K562 (cell line): ENCODE measurements around the gene ACKR3. TPM values are rescaled to one million over a fixed set of nuclear protein-coding genes. Genes with fewer than 3 reads are reported as not detected.

Experiments
- ATAC-seq: fragments of 200-7000 bp; cut with Tn5 transposase; 3 replicates; pipeline ENCODE4 v1.9.1; 2020; ENCODE audit warnings: moderate library complexity
- BruUV-seq: library from RNA; stranded (reverse); fragments of 400-500 nt; replicated peaks from 2 replicates; lab custom pipeline; 2021; lab: Mats Ljungman, UMichigan
- CTCF ChIA-PET: fragments of 300-600 bp; formaldehyde crosslinking; extraction: SDS; loops from one replicate; lab custom pipeline; 2021; ENCODE audit warnings: low intra/inter-chr PET ratio; lab: Yijun Ruan, JAX
- POLR2A ChIA-PET: fragments of 300-600, 350-650 bp; sonication (Branson Sonifier 250); formaldehyde crosslinking; extraction: SDS; loops from one replicate; lab custom pipeline; 2021; ENCODE audit warnings: antibody characterized with exemption, inconsistent platforms; lab: Yijun Ruan, JAX
- DNase-seq, 4 experiments: peaks; one replicate each; pipeline versions ENCODE4 v3.0.0 to v3.0.0-alpha.2; 2011 to 2018; ENCODE audit warnings: low spot score in 3 of 4, mixed read lengths in 3 of 4; ENCODE audit errors: extremely low read depth in 1 of 4
- FAIRE-seq: peaks from 2 replicates; lab custom pipeline; 2011; peaks lifted over from hg19 to GRCh38; lab: Jason Lieb, UNC
- H2AFZ ChIP-seq: 2 replicates; pipeline ENCODE4 v1.6.0; 2011; ENCODE audit warnings: low read depth, low read length, control low read depth, inconsistent platforms
- H3K27ac ChIP-seq: fragments of 200-600 bp; 3 replicates; pipeline ENCODE4 v1.8.0; 2011; ENCODE audit warnings: low read depth, mild to moderate bottlenecking, control low read depth, inconsistent platforms, low read length, moderate library complexity, mixed read lengths; ENCODE audit errors: extremely low read depth
- H3K27me3 ChIP-seq, 2 experiments: fragments of 300-600 bp in 1 of 2; 2 replicates in 1 of 2; 3 replicates in 1 of 2; pipeline versions ENCODE4 v1.6.0 to v1.8.0; 2011; ENCODE audit warnings: inconsistent platforms in 2 of 2, low read length in 2 of 2, mild to moderate bottlenecking in 1 of 2, mixed read lengths in 1 of 2, moderate library complexity in 1 of 2; ENCODE audit not compliant: control insufficient read depth in 2 of 2, insufficient read depth in 2 of 2
- H3K36me3 ChIP-seq: fragments of 300-600 bp; 3 replicates; pipeline ENCODE4 v1.8.0; 2011; ENCODE audit warnings: mild to moderate bottlenecking, low read length, inconsistent platforms; ENCODE audit not compliant: control insufficient read depth, insufficient read depth
- H3K4me1 ChIP-seq, 2 experiments: fragments of 200-600 bp in 1 of 2; replicated peaks in 1 of 2; 2 replicates in 1 of 2; 3 replicates in 1 of 2; pipeline versions ENCODE4 v1.5.1 to v1.8.0; 2011; ENCODE audit warnings: inconsistent platforms in 2 of 2, low read length in 2 of 2, mild to moderate bottlenecking in 1 of 2, mixed read lengths in 1 of 2, moderate library complexity in 1 of 2; ENCODE audit not compliant: control insufficient read depth in 2 of 2, insufficient read depth in 2 of 2
- H3K4me2 ChIP-seq: 2 replicates; pipeline ENCODE4 v1.6.1; 2011; ENCODE audit warnings: low read length, control low read depth, inconsistent platforms, mixed read lengths; ENCODE audit not compliant: insufficient read depth
- H3K4me3 ChIP-seq: fragments of 200-600 bp; sonication (generic), shearing (Covaris generic); 2 replicates; pipeline ENCODE4 v1.5.1; 2016; ENCODE audit warnings: control low read depth, inconsistent platforms
- H3K79me2 ChIP-seq: fragments of 200-600 bp; 3 replicates; pipeline ENCODE4 v1.8.0; 2011; ENCODE audit warnings: low read length, inconsistent platforms; ENCODE audit not compliant: control insufficient read depth, insufficient read depth
- H3K9ac ChIP-seq, 2 experiments: 2 replicates each; pipeline versions ENCODE4 v1.6.0 to v1.6.1; 2011; ENCODE audit warnings: low read depth in 2 of 2, low read length in 2 of 2, control low read depth in 1 of 2, inconsistent platforms in 1 of 2, mild to moderate bottlenecking in 1 of 2, mixed read lengths in 1 of 2; ENCODE audit not compliant: insufficient read depth in 1 of 2
- H3K9me1 ChIP-seq: one replicate; pipeline ENCODE4 v1.6.0; 2011; ENCODE audit warnings: inconsistent platforms, mild to moderate bottlenecking, low read length, moderate library complexity; ENCODE audit not compliant: control insufficient read depth, insufficient read depth
- H3K9me3 ChIP-seq: replicated peaks from 2 replicates; pipeline ENCODE4 v1.5.1; 2011; ENCODE audit warnings: low read depth, low read length, inconsistent platforms; ENCODE audit not compliant: control insufficient read depth, insufficient read depth
- H4K20me1 ChIP-seq: replicated peaks from 2 replicates; pipeline ENCODE4 v1.6.1; 2011; ENCODE audit warnings: low read length, inconsistent platforms, mixed read lengths; ENCODE audit not compliant: control insufficient read depth, insufficient read depth
- ARNT ChIP-seq, 2 experiments: fragments of 450-650 bp; IDR thresholded peaks; 2 replicates each; pipeline ENCODE4 v1.6.1; 2016; ENCODE audit warnings: mild to moderate bottlenecking in 1 of 2
- BACH1 ChIP-seq: fragments of 200-800 bp; sonication (Bioruptor generic); IDR thresholded peaks from 2 replicates; pipeline ENCODE4 v1.6.1; 2016; ENCODE audit warnings: missing genetic modification characterization, missing compliant biosample characterization
- CAMTA2 ChIP-seq: fragments of 250-450 bp; sonication (Bioruptor Pico); conservative IDR thresholded peaks from 2 replicates; pipeline ENCODE4 v1.5.1; 2022
- HDGF ChIP-seq: fragments of 450-650 bp; IDR thresholded peaks from 2 replicates; pipeline ENCODE4 v1.6.1; 2016
- HLTF ChIP-seq: fragments of 450-650 bp; IDR thresholded peaks from 2 replicates; pipeline ENCODE4 v1.6.1; 2016
- HNRNPK ChIP-seq: fragments of 200-400 bp; formaldehyde crosslinking; IDR thresholded peaks from one replicate; pipeline ENCODE4 v1.6.1; 2018; ENCODE audit warnings: mild to moderate bottlenecking, low read depth, low read length; ENCODE audit not compliant: poor library complexity, severe bottlenecking
- PHTF2 ChIP-seq: fragments of 250-450 bp; sonication (Bioruptor Pico); IDR thresholded peaks from 2 replicates; pipeline ENCODE4 v1.5.0; 2021; ENCODE audit warnings: mild to moderate bottlenecking
- SP1 ChIP-seq: sonication (generic); formaldehyde crosslinking; IDR thresholded peaks from 2 replicates; pipeline ENCODE4 v1.8.1; 2022; ENCODE audit warnings: mild to moderate bottlenecking, missing genetic modification reagents
- TFAP4 ChIP-seq: sonication (generic); formaldehyde crosslinking; IDR thresholded peaks from 2 replicates; pipeline ENCODE4 v1.8.0; 2022; ENCODE audit warnings: missing genetic modification reagents, mild to moderate bottlenecking, moderate library complexity, borderline replicate concordance
- ZC3H8 ChIP-seq: fragments of 450-650 bp; IDR thresholded peaks from 2 replicates; pipeline ENCODE4 v1.6.1; 2017
- ZNF384 ChIP-seq: IDR thresholded peaks from 2 replicates; pipeline ENCODE4 v1.6.1; 2012; ENCODE audit warnings: low read depth, low read length, improper control_type of control experiment
- ZNF583 ChIP-seq: fragments of 250-450 bp; sonication (Bioruptor Pico); IDR thresholded peaks from 2 replicates; pipeline ENCODE4 v1.4.0; 2020
- ZNF589 ChIP-seq: fragments of 200-800 bp; sonication (Bioruptor generic); IDR thresholded peaks from 2 replicates; pipeline ENCODE4 v1.6.1; 2016; ENCODE audit warnings: low read depth, missing genetic modification characterization, missing compliant biosample characterization
- ZNF77 ChIP-seq: fragments of 250-450 bp; sonication (Bioruptor Pico); IDR thresholded peaks from 2 replicates; pipeline ENCODE4 v1.5.0; 2020
- WGBS: fragments of 100-300 bp; shearing (Covaris generic); methylation state at CpG from one replicate; pipeline ENCODE4 v1.1.6; 2016; ENCODE audit warnings: low coverage, mixed read lengths; ENCODE audit not compliant: insufficient coverage; ENCODE audit errors: missing lambda C conversion rate; 5-methylcytosine and 5-hydroxymethylcytosine counted together
- in situ Hi-C: fragments of 300-500 bp; cut with MboI; formaldehyde crosslinking; loops from 4 replicates; pipeline ENCODE4 v1.15.0; 2018; ENCODE audit warnings: inconsistent platforms, mixed read lengths
- intact Hi-C: fragments of 100-400 bp; cut with micrococcal nuclease; formaldehyde crosslinking; loops from 2 replicates; pipeline ENCODE4 v1.14.2; 2022
- polyA plus RNA-seq, 8 experiments: library from polyadenylated mRNA; depleted of rRNA in 4 of 8; stranded (reverse) in 5 of 8; unstranded in 3 of 8; fragments of >200 nt; fragmentation: Nextera tagmentation in 2 of 8; fragmentation: Illumina TruSeq in 1 of 8; extraction: Ambion mirVana in 2 of 8; extraction: Trizol in 1 of 8; gene quantifications; 2 replicates each; pipeline versions ENCODE4 v1.2.1 to v1.2.3, GENCODE V29; 2011 to 2014; ENCODE audit warnings: inconsistent platforms in 1 of 8, missing spikeins in 1 of 8
- total RNA-seq, 7 experiments: library from RNA; depleted of rRNA in 6 of 7; stranded (reverse); fragments of >200 nt in 6 of 7; fragmentation: Illumina TruSeq in 2 of 7; extraction: Trizol in 2 of 7; gene quantifications; 2 replicates each; pipeline versions ENCODE4 v1.2.1 to v1.2.3, GENCODE V29; 2011 to 2021; ENCODE audit warnings: low replicate concordance in 1 of 7
- TF ChIP-seq, protein P1 (sequence below): fragments of 250-450 bp; sonication (Bioruptor Pico); IDR thresholded peaks from 2 replicates; pipeline ENCODE4 v1.5.0; 2020; ENCODE audit warnings: mild to moderate bottlenecking, borderline replicate concordance
- TF ChIP-seq, protein P2 (sequence below): sonication (generic); formaldehyde crosslinking; IDR thresholded peaks from 2 replicates; pipeline ENCODE4 v1.5.0; 2020; ENCODE audit warnings: missing genetic modification reagents

ACKR3 gene
- total and polyA plus RNA-seq, 9 of the 15 experiments (the other 6 are each of a cell fraction or from before 2014, with no cell fraction given): 0.07 TPM; not detected in 8

DNA sequence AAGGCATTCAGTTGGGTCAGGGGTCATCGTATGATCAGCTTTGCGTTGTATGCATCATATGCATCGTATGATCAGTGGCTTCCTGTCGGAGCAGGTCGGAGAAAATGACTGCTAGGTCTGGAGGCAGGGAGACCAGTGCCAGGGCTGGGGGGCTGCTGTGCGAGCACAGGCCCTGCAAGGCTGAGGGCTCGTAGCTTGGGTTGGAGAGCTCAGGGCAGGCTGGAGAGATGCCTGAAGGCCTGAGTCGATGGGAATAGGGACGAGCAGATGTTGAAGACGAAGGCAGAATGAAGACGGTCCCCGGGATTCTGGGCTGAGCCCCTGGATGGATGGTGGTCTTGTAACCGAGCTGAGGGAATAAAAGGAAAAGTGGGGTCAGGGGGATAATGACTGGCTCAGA lies 25.3 kb upstream of the ACKR3 start:
- no peaks in the 10 kb centered on the region for H3K79me2 ChIP-seq
- no peaks in the 10 kb centered on the region for H3K9me1 ChIP-seq
- H3K4me2 ChIP-seq: no peak overlapping the region
- FAIRE-seq (no peak), DNase-seq (no peak), ATAC-seq (no peak)
- 1% methylated on average over 11 of the region's 13 CpGs for WGBS
- H3K27ac ChIP-seq: no peak overlapping the region
- H3K9me3 ChIP-seq: no peaks in the 10 kb centered on the region
- H3K4me3 ChIP-seq: no peak overlapping the region
- no peak overlapping the region for H2AFZ ChIP-seq
- no TSS peak for BruUV-seq
- in situ Hi-C loops: no loop called here
- H3K27me3 ChIP-seq: no peaks in the 10 kb centered on the region; a peak in 1 of 5 replicates
- H3K36me3 ChIP-seq: no peaks in the 10 kb centered on the region
- no peaks in the 10 kb centered on the region for H3K4me1 ChIP-seq
- intact Hi-C loops: no loop called here
- H3K9ac ChIP-seq: no peak overlapping the region
- ChIA-PET POLR2A (no interaction called here), CTCF (no interaction called here)
- H4K20me1 ChIP-seq: no peaks in the 10 kb centered on the region
- TF ChIP-seq ZNF384 (no peak), ZNF589 (CRISPR knock-in tag) (no peak), ZC3H8 (no peak)

GRCh38 chr2:236545248-236545658 lies 24.4 kb upstream of the ACKR3 start:
- CTCF ChIA-PET: no interaction called here
- peaks cover 0 to 3% of the 10 kb centered on the region in 2 experiments; a peak in 1 of 5 replicates for H3K27me3 ChIP-seq
- intact Hi-C loops (no loop called here), in situ Hi-C loops (no loop called here)
- no peak overlapping the region for H3K27ac ChIP-seq
- no peak overlapping the region for H3K4me3 ChIP-seq
- WGBS: 0% methylated on average over 8 of the region's 11 CpGs
- no peak for FAIRE-seq
- H3K9ac ChIP-seq: no peak overlapping the region
- no peak overlapping the region for H3K4me2 ChIP-seq
- H3K36me3 ChIP-seq: no peaks in the 10 kb centered on the region
- DNase-seq: no peak
- H3K9me1 ChIP-seq: no peaks in the 10 kb centered on the region
- no peak overlapping the region for H2AFZ ChIP-seq
- H3K79me2 ChIP-seq: no peaks in the 10 kb centered on the region
- no TSS peak for BruUV-seq
- no peak for ATAC-seq
- H3K4me1 ChIP-seq: no peaks in the 10 kb centered on the region
- H3K9me3 ChIP-seq: no peaks in the 10 kb centered on the region
- POLR2A ChIA-PET: no interaction called here
- no peaks in the 10 kb centered on the region for H4K20me1 ChIP-seq
- TF ChIP-seq ARNT (IDR thresholded peaks at IDR 0.05) (no peak), HDGF (no peak), ZNF77 (CRISPR knock-in tag) (no peak), HNRNPK (no peak), ZNF583 (CRISPR knock-in tag) (no peak), PHTF2 (CRISPR knock-in tag) (no peak), TFAP4 (no peak), SP1 (CRISPR knock-in tag) (no peak), CAMTA2 (CRISPR knock-in tag) (no peak), BACH1 (tag) (no peak), HLTF (no peak)
- TF ChIP-seq, protein P1, sequence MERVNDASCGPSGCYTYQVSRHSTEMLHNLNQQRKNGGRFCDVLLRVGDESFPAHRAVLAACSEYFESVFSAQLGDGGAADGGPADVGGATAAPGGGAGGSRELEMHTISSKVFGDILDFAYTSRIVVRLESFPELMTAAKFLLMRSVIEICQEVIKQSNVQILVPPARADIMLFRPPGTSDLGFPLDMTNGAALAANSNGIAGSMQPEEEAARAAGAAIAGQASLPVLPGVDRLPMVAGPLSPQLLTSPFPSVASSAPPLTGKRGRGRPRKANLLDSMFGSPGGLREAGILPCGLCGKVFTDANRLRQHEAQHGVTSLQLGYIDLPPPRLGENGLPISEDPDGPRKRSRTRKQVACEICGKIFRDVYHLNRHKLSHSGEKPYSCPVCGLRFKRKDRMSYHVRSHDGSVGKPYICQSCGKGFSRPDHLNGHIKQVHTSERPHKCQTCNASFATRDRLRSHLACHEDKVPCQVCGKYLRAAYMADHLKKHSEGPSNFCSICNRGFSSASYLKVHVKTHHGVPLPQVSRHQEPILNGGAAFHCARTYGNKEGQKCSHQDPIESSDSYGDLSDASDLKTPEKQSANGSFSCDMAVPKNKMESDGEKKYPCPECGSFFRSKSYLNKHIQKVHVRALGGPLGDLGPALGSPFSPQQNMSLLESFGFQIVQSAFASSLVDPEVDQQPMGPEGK (CRISPR knock-in tag): no peak
- TF ChIP-seq, protein P2, sequence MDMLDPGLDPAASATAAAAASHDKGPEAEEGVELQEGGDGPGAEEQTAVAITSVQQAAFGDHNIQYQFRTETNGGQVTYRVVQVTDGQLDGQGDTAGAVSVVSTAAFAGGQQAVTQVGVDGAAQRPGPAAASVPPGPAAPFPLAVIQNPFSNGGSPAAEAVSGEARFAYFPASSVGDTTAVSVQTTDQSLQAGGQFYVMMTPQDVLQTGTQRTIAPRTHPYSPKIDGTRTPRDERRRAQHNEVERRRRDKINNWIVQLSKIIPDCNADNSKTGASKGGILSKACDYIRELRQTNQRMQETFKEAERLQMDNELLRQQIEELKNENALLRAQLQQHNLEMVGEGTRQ: no peak
